Fibroblast of lung (primary cell): Measurements from ENCODE around the gene NACA. TPM values are rescaled to one million over a fixed set of nuclear protein-coding genes. Genes with fewer than 3 reads are reported as not detected.

Experiments used
- DNase-seq, 2 donors: peaks; one replicate each; pipeline versions ENCODE4 v3.0.0 to v3.0.0-alpha.2; 2010; ENCODE audit warnings: low read depth in 2 of 2
- H2AFZ ChIP-seq: 2 replicates; pipeline ENCODE4 v1.5.1; 2012; ENCODE audit warnings: low read length, control low read depth, inconsistent platforms
- H3K27ac ChIP-seq: 2 replicates; pipeline ENCODE4 v1.5.1; 2011; ENCODE audit warnings: low read length, control low read depth; ENCODE audit not compliant: insufficient read depth
- H3K27me3 ChIP-seq: 2 replicates; pipeline ENCODE4 v1.5.1; 2011; ENCODE audit warnings: mild to moderate bottlenecking, low read length; ENCODE audit not compliant: control insufficient read depth, insufficient read depth
- H3K36me3 ChIP-seq: 2 replicates; pipeline ENCODE4 v1.5.1; 2011; ENCODE audit warnings: low read length; ENCODE audit not compliant: control insufficient read depth, insufficient read depth
- H3K4me1 ChIP-seq: 2 replicates; pipeline ENCODE4 v1.5.1; 2011; ENCODE audit warnings: low read length; ENCODE audit not compliant: control insufficient read depth, insufficient read depth; ENCODE audit errors: extremely low read depth
- H3K4me2 ChIP-seq: 2 replicates; pipeline ENCODE4 v1.5.1; 2011; ENCODE audit warnings: low read length, control low read depth; ENCODE audit not compliant: insufficient read depth; ENCODE audit errors: extremely low read depth
- H3K4me3 ChIP-seq, 4 experiments: fragments of 200-600 bp in 1 of 4; sonication (generic) in 1 of 4; replicated peaks in 1 of 4; 2 replicates each; pipeline ENCODE4 v1.5.1; 2011 to 2016; ENCODE audit warnings: low read length in 4 of 4, low read depth in 3 of 4, mild to moderate bottlenecking in 3 of 4, control low read depth in 2 of 4, inconsistent platforms in 1 of 4, mixed read lengths in 1 of 4; ENCODE audit not compliant: insufficient read depth in 1 of 4; ENCODE audit errors: control extremely low read depth in 1 of 4
- H3K79me2 ChIP-seq: 2 replicates; pipeline ENCODE4 v1.5.1; 2012; ENCODE audit warnings: mild to moderate bottlenecking, low read length, inconsistent platforms; ENCODE audit not compliant: control insufficient read depth, insufficient read depth
- H3K9ac ChIP-seq: 2 replicates; pipeline ENCODE4 v1.5.1; 2011; ENCODE audit warnings: mild to moderate bottlenecking, low read length, control low read depth; ENCODE audit not compliant: insufficient read depth
- H3K9me3 ChIP-seq: 2 replicates; pipeline ENCODE4 v1.5.1; 2012; ENCODE audit warnings: low read depth, low read length; ENCODE audit not compliant: control insufficient read depth, insufficient read depth
- H4K20me1 ChIP-seq: 2 replicates; pipeline ENCODE4 v1.5.1; 2011; ENCODE audit warnings: low read length; ENCODE audit not compliant: control insufficient read depth, insufficient read depth; ENCODE audit errors: extremely low read depth
- CTCF ChIP-seq, 2 donors: IDR thresholded peaks in 1 of 2; conservative IDR thresholded peaks in 1 of 2; 1 replicate in 1 of 2; 2 replicates in 1 of 2; pipeline ENCODE4 v1.5.1; 2011 to 2012; ENCODE audit warnings: low read length in 2 of 2, control low read depth in 1 of 2, inconsistent platforms in 1 of 2, low read depth in 1 of 2, mild to moderate bottlenecking in 1 of 2
- EZH2 ChIP-seq: IDR thresholded peaks from 2 replicates; pipeline ENCODE4 v1.5.1; 2012; ENCODE audit warnings: low read length, control low read depth, mild to moderate bottlenecking; ENCODE audit errors: missing control alignments
- polyA minus RNA-seq: library from RNA; depleted of rRNA, polyadenylated mRNA; stranded (reverse); fragments of >200 nt; gene quantifications from 2 replicates; pipeline ENCODE4 v1.2.3, GENCODE V29; 2011; ENCODE audit warnings: low replicate concordance
- polyA plus RNA-seq, 2 donors: library from polyadenylated mRNA; depleted of rRNA in 1 of 2; stranded (reverse) in 1 of 2; unstranded in 1 of 2; fragments of >200 nt; gene quantifications; 2 replicates each; pipeline ENCODE4 v1.2.1, GENCODE V29; 2011 to 2012; ENCODE audit warnings: missing spikeins in 1 of 2
- total RNA-seq: library from RNA; depleted of rRNA; stranded (reverse); fragments of >200 nt; gene quantifications from 2 replicates; pipeline ENCODE4 v1.2.1, GENCODE V29; 2014

The NACA gene
- total RNA-seq (1,188 and 1,487 TPM in 2 replicates), polyA plus RNA-seq (971 and 1,242 TPM in 2 replicates), polyA minus RNA-seq (49.4 and 57.5 TPM in 2 replicates)
- 1,518 and 1,718 TPM in 2 replicates for polyA plus RNA-seq (2012)

DNA sequence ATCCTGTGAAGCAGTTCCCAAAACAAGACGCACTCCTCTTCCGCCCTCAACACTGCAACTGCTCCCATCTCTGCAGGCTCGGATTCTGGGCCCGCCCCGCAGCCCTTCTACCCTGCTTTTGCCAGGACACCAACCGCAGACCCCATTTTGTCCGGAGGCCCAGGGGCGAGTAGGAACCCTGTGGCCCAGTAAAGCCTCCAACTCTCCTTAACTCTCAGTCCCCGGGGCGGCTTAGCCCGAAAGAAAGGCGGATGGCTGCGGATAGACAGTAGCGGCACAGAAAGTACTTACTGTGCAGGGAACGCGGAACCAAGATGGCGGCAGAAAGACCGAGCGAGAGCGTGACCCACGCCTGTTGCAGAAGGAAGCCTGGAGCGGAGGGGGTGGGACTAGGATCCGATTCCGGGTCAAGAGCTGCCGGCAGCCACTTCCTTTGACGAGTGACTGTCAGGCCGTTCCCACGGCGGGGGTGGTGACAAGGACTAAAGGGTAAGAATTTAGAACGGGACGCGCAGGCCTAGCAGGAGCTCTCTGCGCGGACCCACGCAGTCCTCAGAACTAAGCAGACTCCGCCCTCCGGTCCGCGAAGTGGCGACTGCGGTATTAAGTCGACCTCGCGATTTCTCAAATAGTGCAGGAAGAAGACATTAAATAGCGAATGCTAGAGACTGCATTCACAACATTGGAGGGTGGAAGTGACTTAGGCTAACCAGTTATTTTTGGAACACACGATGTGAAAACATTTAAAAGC lies at the start of gene NACA:
Gene NACA (minus strand): TSS at position 328 of the 751 bp plus-strand sequence. CDS start 778 bp downstream, outside the sequence.
- Histone ChIP-seq H3K9ac (peak within 1 kb of the TSS; percentile 89), H3K9me3 (no peaks in the 10 kb centered on the region), H3K4me1 (peaks cover 7% of the 10 kb centered on the region), H3K79me2 (peaks cover 50% of the 10 kb centered on the region), H3K4me2 (peak within 1 kb of the TSS; percentile 99), H3K36me3 (peaks cover 10% of the 10 kb centered on the region), H3K27ac (peak within 1 kb of the TSS; percentile 92), H3K27me3 (no peaks in the 10 kb centered on the region), H4K20me1 (peaks cover 6% of the 10 kb centered on the region), H3K4me3 (peak within 1 kb of the TSS; percentile 86 to 93 (median 91)), H2AFZ (peak within 1 kb of the TSS; percentile 53)
- DNase-seq = peak; percentile 98
- TF ChIP-seq CTCF (conservative IDR thresholded peaks at IDR 0.05 in 1 of 2, IDR thresholded peaks at IDR 0.05 in 1 of 2; ENCODE audit: low read depth in 1 of 2, low read length in 2 of 2) (no peak), EZH2 (no peak)

GRCh38 chr12:56773113-56773512 lies 48.0 kb upstream of the NACA start:
- H2AFZ ChIP-seq = no peak overlapping the region

More at GRCh38 chr12:56773113-56773512, 48.0 kb upstream of the NACA start:
- no peak overlapping the region for H3K9ac ChIP-seq
- H3K9me3 ChIP-seq = no peaks in the 10 kb centered on the region
- no peak for DNase-seq
- no peaks in the 10 kb centered on the region for H4K20me1 ChIP-seq
- TF ChIP-seq CTCF (conservative IDR thresholded peaks at IDR 0.05 in 1 of 2, IDR thresholded peaks at IDR 0.05 in 1 of 2; ENCODE audit: low read depth in 1 of 2, low read length in 2 of 2) = no peak
- TF ChIP-seq EZH2 = no peak
- H3K4me3 ChIP-seq = no peak overlapping the region
- H3K4me1 ChIP-seq = no peaks in the 10 kb centered on the region
- H3K27ac ChIP-seq = no peak overlapping the region
- H3K27me3 ChIP-seq = no peaks in the 10 kb centered on the region
- no peaks in the 10 kb centered on the region for H3K36me3 ChIP-seq
- H3K79me2 ChIP-seq = no peaks in the 10 kb centered on the region
- H3K4me2 ChIP-seq = no peak overlapping the region
